ENCODE measurements around the gene XPC.

XPC gene

GRCh38 chr3:14097616-14098391 is 80.6 kb downstream of the XPC start:
- no peak overlapping the region for H3K4me3 ChIP-seq (ENCODE audit: low read length)
- DNase-seq (ENCODE audit: low read depth, low spot score): no peak

- DNase-seq (ENCODE audit: low read depth, low spot score): no peak
- no peak overlapping the region for H3K4me3 ChIP-seq (ENCODE audit: low read length)
Observed at GRCh38 chr3:14096742-14097141, 81.7 kb downstream of the XPC start.

All from Jurkat, Clone E6-1 (cell line).